ENCODE results near the gene ATP2C2. TPM values are rescaled to one million over a fixed set of nuclear protein-coding genes. Genes with fewer than 3 reads are reported as not detected.
"Not testable (repeated sequence)": the region's sequence is repeated elsewhere in the genome, so short reads cannot be mapped to it uniquely, and the experiment has no call there.

Gene ATP2C2
- total RNA-seq, 1 donor from 2014 or later: not detected

DNA sequence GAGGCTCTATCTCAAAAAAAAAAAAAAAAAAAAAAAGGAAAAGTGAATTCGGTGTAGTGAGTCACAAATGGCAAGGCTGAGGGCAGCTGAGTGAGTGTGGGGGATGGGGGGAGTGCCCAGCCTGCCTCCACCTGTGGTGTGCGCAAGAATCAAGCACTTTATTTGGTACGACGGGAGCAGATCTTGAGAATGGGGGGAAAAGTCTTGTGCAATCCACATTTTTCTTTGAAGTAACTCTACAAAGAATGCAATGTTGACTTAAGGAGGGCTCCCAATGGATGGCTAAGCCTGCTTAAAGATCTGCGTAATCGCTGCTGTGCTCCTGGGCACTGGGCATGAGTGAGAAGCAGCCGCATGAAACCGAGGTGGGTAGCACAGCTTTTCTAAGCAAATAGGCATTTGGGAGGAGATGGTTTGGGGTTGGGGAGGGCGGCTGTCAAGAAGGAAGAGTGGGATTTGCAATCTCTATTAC, 28.2 kb downstream of the ATP2C2 start:
- Mint-ChIP-seq H3K27ac (no peak overlapping the region), H3K27me3 (peaks cover 13% of the 10 kb centered on the region), H3K4me3 (no peak overlapping the region), H3K4me1 (no peaks in the 10 kb centered on the region), H3K9me3 (peaks cover 2% of the 10 kb centered on the region), H3K36me3 (ENCODE audit: low read depth) (no peaks in the 10 kb centered on the region)
- intact Hi-C loops (cut with micrococcal nuclease): no loop called here
- ChIA-PET CTCF (no interaction called here), POLR2A (no interaction called here)
- DNase-seq: no peak
- ATAC-seq (ENCODE audit: low read depth): no peak
- TF ChIP-seq, protein P1, sequence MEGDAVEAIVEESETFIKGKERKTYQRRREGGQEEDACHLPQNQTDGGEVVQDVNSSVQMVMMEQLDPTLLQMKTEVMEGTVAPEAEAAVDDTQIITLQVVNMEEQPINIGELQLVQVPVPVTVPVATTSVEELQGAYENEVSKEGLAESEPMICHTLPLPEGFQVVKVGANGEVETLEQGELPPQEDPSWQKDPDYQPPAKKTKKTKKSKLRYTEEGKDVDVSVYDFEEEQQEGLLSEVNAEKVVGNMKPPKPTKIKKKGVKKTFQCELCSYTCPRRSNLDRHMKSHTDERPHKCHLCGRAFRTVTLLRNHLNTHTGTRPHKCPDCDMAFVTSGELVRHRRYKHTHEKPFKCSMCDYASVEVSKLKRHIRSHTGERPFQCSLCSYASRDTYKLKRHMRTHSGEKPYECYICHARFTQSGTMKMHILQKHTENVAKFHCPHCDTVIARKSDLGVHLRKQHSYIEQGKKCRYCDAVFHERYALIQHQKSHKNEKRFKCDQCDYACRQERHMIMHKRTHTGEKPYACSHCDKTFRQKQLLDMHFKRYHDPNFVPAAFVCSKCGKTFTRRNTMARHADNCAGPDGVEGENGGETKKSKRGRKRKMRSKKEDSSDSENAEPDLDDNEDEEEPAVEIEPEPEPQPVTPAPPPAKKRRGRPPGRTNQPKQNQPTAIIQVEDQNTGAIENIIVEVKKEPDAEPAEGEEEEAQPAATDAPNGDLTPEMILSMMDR (IDR thresholded peaks at IDR 0.05): no peak

DNA sequence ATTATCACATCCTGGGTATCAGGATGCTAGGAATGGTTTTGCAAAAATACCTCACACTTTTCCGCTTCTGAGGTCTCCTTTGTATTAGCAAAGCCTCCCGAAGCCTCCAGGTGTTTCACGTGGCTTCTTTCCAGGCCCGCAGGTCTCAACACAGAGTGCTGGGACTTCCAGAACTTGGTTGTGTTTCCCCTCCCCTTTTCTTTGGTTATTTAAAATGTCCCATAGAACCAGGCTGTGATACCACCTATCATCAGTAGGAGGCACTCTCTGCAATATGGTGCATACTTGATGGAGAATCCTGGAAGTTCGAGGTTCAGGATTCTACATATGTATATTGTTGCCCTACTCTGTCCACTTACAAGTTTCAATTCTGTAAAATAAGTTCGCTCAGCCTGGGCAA, 28.8 kb downstream of the ATP2C2 start:
- no peak overlapping the region for H3K4me3 Mint-ChIP-seq
- peaks cover 2% of the 10 kb centered on the region for H3K9me3 Mint-ChIP-seq
- H3K36me3 Mint-ChIP-seq (ENCODE audit: low read depth): no peaks in the 10 kb centered on the region
- ChIA-PET POLR2A (no interaction called here), CTCF (no interaction called here)
- H3K27me3 Mint-ChIP-seq: peaks cover 13% of the 10 kb centered on the region
- H3K27ac Mint-ChIP-seq: no peak overlapping the region
- no peak for ATAC-seq (ENCODE audit: low read depth)
- intact Hi-C loops (cut with micrococcal nuclease): no loop called here
- no peak for DNase-seq
- H3K4me1 Mint-ChIP-seq: no peaks in the 10 kb centered on the region
- TF ChIP-seq, protein P1 (IDR thresholded peaks at IDR 0.05): no peak

DNA sequence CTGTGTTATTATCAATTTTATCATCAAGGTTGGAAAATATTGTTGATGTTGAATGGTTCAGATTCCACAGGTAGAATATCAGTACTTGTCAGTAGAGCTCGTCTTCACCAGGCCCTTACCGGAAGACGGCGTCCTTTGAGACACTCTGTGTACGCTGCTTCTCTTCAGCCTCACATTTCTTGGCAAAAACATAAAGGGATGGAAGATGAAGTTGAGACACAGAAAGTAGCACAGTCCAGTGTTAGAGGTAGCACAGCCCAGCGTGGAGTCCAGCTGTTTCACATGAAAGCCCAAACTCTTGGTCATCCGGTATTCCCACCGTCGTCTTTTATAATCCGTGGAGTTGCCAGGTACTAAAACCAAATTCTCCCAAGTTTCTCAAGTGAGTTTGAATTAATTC, 30.4 kb downstream of the ATP2C2 start:
- intact Hi-C loops (cut with micrococcal nuclease): no loop called here
- no peak for ATAC-seq (ENCODE audit: low read depth)
- Mint-ChIP-seq H3K9me3 (peaks cover 2% of the 10 kb centered on the region), H3K4me1 (no peaks in the 10 kb centered on the region), H3K36me3 (ENCODE audit: low read depth) (no peaks in the 10 kb centered on the region), H3K27ac (no peak overlapping the region), H3K4me3 (no peak overlapping the region), H3K27me3 (peaks cover 10% of the 10 kb centered on the region)
- TF ChIP-seq, protein P1 (IDR thresholded peaks at IDR 0.05): no peak
- CTCF ChIA-PET: no interaction called here
- POLR2A ChIA-PET: no interaction called here
- DNase-seq: no peak

DNA sequence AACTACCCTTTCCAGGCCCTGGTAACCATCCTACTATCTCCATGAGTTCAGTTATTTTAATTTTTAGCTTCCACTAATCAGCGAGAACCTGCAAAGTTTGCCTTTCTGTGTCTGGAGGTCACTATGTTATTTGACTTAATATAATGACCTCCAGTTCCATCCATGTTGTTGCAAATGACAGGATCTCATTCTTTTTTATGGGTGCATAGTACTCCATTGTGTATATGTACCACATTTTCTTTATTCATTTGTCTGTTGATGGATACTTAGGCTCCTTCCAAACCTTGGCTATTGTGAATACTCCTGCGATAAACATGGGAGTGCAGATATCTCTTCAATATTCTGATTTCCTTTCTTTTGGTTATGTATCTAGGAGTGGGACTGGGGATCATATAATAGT, 31.6 kb downstream of the ATP2C2 start:
- H3K27ac Mint-ChIP-seq; POLR2A ChIA-PET; ATAC-seq (ENCODE audit: low read depth); intact Hi-C loops (cut with micrococcal nuclease); H3K9me3 Mint-ChIP-seq; H3K4me1 Mint-ChIP-seq; H3K36me3 Mint-ChIP-seq (ENCODE audit: low read depth); DNase-seq; H3K4me3 Mint-ChIP-seq; CTCF ChIA-PET: not testable (repeated sequence)
- peaks cover 15% of the 10 kb centered on the region for H3K27me3 Mint-ChIP-seq

DNA sequence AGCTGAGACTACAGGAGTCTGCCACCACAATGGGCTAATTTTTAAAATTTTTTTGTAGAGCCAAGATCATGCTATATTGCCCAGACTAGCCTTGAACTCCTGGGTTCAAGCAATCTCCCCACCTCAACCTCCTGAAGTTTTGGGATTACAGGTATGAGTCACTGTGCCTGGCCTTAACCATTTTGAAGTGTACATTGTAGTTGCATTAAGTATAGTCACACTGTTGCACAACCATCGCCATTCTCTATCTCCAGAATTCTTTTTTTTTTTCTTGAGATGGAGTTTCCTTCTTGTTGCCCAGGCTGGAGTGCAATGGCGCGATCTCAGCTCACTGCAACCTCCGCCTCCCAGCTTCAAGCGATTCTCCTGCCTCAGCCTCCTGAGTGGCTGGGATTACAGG, 35.1 kb downstream of the ATP2C2 start:
- H3K27me3 Mint-ChIP-seq: peaks cover 25% of the 10 kb centered on the region
- DNase-seq; intact Hi-C loops (cut with micrococcal nuclease); CTCF ChIA-PET; H3K27ac Mint-ChIP-seq; POLR2A ChIA-PET; H3K4me3 Mint-ChIP-seq; H3K4me1 Mint-ChIP-seq; ATAC-seq (ENCODE audit: low read depth); H3K9me3 Mint-ChIP-seq; H3K36me3 Mint-ChIP-seq (ENCODE audit: low read depth): not testable (repeated sequence)

DNA sequence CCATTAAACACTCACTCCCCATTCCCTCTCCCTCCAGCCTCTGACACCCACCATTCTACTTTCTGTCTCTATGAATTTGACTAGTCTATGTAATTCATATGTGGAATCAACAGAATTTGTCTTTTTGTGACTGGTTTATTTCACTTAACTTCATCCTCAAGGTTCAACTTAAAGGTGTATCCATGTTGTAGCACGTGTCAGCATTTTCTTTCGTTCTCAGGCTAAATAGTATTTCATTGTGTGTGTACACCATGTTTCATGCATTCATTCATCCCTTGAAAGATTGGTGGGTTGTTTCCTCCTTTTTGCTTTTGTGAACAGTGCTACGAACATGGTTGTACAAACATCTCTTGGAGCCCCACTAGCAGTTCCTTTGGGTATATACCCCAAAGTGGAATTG, 36.0 kb downstream of the ATP2C2 start:
- Mint-ChIP-seq H3K4me3 (no peak overlapping the region), H3K36me3 (ENCODE audit: low read depth) (no peaks in the 10 kb centered on the region), H3K4me1 (no peaks in the 10 kb centered on the region), H3K27ac (no peak overlapping the region), H3K9me3 (peaks cover 2% of the 10 kb centered on the region), H3K27me3 (peaks cover 26% of the 10 kb centered on the region)
- ChIA-PET CTCF (no interaction called here), POLR2A (no interaction called here)
- DNase-seq: no peak
- TF ChIP-seq, protein P1 (IDR thresholded peaks at IDR 0.05): no peak
- intact Hi-C loops (cut with micrococcal nuclease): no loop called here
- ATAC-seq (ENCODE audit: low read depth): no peak

All from activated B cell treated with CpG ODN at 0.5 μM for 24 hours (primary cell).